K562 (cell line): Measurements from ENCODE around the gene CHAF1A. TPM values are rescaled to one million over a fixed set of nuclear protein-coding genes. Genes with fewer than 3 reads are reported as not detected.
A peak's percentile ranks its signal among the peaks of the same experiment; 100 is the strongest.

Experiments used
- ASH1L ChIP-seq: fragments of 450-650 bp; IDR thresholded peaks from 2 replicates; pipeline ENCODE4 v1.6.1; 2018; ENCODE audit warnings: borderline replicate concordance, mild to moderate bottlenecking, low read depth; ENCODE audit not compliant: partially characterized antibody
- ELF4 ChIP-seq: fragments of 450-650 bp; formaldehyde crosslinking; IDR thresholded peaks from 2 replicates; pipeline ENCODE4 v1.4.0; 2022; ENCODE audit warnings: missing genetic modification characterization
- ESRRA ChIP-seq: fragments of 450-650 bp; IDR thresholded peaks from 2 replicates; pipeline ENCODE4 v1.6.1; 2014; ENCODE audit warnings: low read depth, mild to moderate bottlenecking, moderate library complexity, borderline replicate concordance
- FOXK2 ChIP-seq, 2 experiments: fragments of 450-650 bp; IDR thresholded peaks in 1 of 2; conservative IDR thresholded peaks in 1 of 2; 2 replicates each; pipeline ENCODE4 v1.6.1; 2016; ENCODE audit warnings: low read depth in 2 of 2, mild to moderate bottlenecking in 1 of 2
- FUS ChIP-seq: fragments of 200-400 bp; formaldehyde crosslinking; optimal IDR thresholded peaks from 2 replicates; pipeline ENCODE3; 2017; ENCODE audit warnings: low read depth, low read length
- ILF3 ChIP-seq: fragments of 450-650 bp; IDR thresholded peaks from 2 replicates; pipeline ENCODE4 v1.6.1; 2018; ENCODE audit warnings: antibody characterized with exemption, mild to moderate bottlenecking, moderate library complexity, borderline replicate concordance
- MLX ChIP-seq, 2 experiments: fragments of 450-650 bp in 1 of 2; sonication (generic) in 1 of 2; formaldehyde crosslinking; conservative IDR thresholded peaks; 2 replicates each; pipeline versions ENCODE4 v1.4.0 to v1.8.1; 2020 to 2022; ENCODE audit warnings: mild to moderate bottlenecking in 1 of 2, missing genetic modification reagents in 1 of 2
- NBN ChIP-seq: fragments of 450-650 bp; IDR thresholded peaks from 2 replicates; pipeline ENCODE4 v1.6.1; 2016; ENCODE audit warnings: low read depth, mild to moderate bottlenecking
- SIN3A ChIP-seq, 2 experiments: fragments of 150-350 bp in 1 of 2; IDR thresholded peaks; 2 replicates each; pipeline ENCODE4 v1.6.1; 2011 to 2016; ENCODE audit warnings: borderline replicate concordance in 2 of 2, low read depth in 2 of 2, low read length in 2 of 2, mild to moderate bottlenecking in 2 of 2, moderate library complexity in 2 of 2; ENCODE audit not compliant: control insufficient read depth in 1 of 2
- SMARCA4 ChIP-seq: fragments of 450-650 bp; IDR thresholded peaks from 2 replicates; pipeline ENCODE4 v1.6.1; 2016
- TRIM24 ChIP-seq, 2 experiments: fragments of 450-650 bp; IDR thresholded peaks; 2 replicates each; pipeline ENCODE4 v1.6.1; 2016
- ZKSCAN1 ChIP-seq: fragments of 150-350 bp; IDR thresholded peaks from 2 replicates; pipeline ENCODE4 v1.6.1; 2016; ENCODE audit warnings: low read depth, low read length
- ZNF121 ChIP-seq: sonication (generic); formaldehyde crosslinking; conservative IDR thresholded peaks from 2 replicates; pipeline ENCODE4 v1.8.0; 2022; ENCODE audit warnings: missing genetic modification reagents
- ZNF239 ChIP-seq: fragments of 250-450 bp; sonication (Bioruptor Pico); IDR thresholded peaks from 2 replicates; pipeline ENCODE4 v1.4.0; 2020; ENCODE audit warnings: mild to moderate bottlenecking
- ZNF354B ChIP-seq: fragments of 250-450 bp; sonication (Bioruptor Pico); IDR thresholded peaks from 2 replicates; pipeline ENCODE4 v1.4.0; 2020
- ZNF408 ChIP-seq: fragments of 250-450 bp; sonication (Bioruptor Pico); IDR thresholded peaks from 2 replicates; pipeline ENCODE4 v1.4.0; 2020; ENCODE audit warnings: low read depth, mild to moderate bottlenecking, moderate library complexity
- ZNF764 ChIP-seq: fragments of 250-450 bp; sonication (Bioruptor Pico); IDR thresholded peaks from 2 replicates; pipeline ENCODE4 v1.4.0; 2020; ENCODE audit warnings: low read depth, mild to moderate bottlenecking, moderate library complexity
- polyA plus RNA-seq, 8 experiments: library from polyadenylated mRNA; depleted of rRNA in 4 of 8; stranded (reverse) in 5 of 8; unstranded in 3 of 8; fragments of >200 nt; fragmentation: Nextera tagmentation in 2 of 8; fragmentation: Illumina TruSeq in 1 of 8; extraction: Ambion mirVana in 2 of 8; extraction: Trizol in 1 of 8; gene quantifications; 2 replicates each; pipeline versions ENCODE4 v1.2.1 to v1.2.3, GENCODE V29; 2011 to 2014; ENCODE audit warnings: inconsistent platforms in 1 of 8, missing spikeins in 1 of 8
- total RNA-seq, 7 experiments: library from RNA; depleted of rRNA in 6 of 7; stranded (reverse); fragments of >200 nt in 6 of 7; fragmentation: Illumina TruSeq in 2 of 7; extraction: Trizol in 2 of 7; gene quantifications; 2 replicates each; pipeline versions ENCODE4 v1.2.1 to v1.2.3, GENCODE V29; 2011 to 2021; ENCODE audit warnings: low replicate concordance in 1 of 7
- TF ChIP-seq, protein P1 (sequence below), 2 experiments: fragments of 450-650 bp; conservative IDR thresholded peaks; 2 replicates each; pipeline ENCODE4 v1.6.1; 2017; ENCODE audit warnings: mild to moderate bottlenecking in 2 of 2, moderate library complexity in 2 of 2
- TF ChIP-seq, protein P2 (sequence below): sonication (generic); formaldehyde crosslinking; IDR thresholded peaks from 2 replicates; pipeline ENCODE4 v1.8.0; 2023; ENCODE audit warnings: mild to moderate bottlenecking, missing genetic modification reagents
- TF ChIP-seq, protein P3 (sequence below): fragments of 450-650 bp; IDR thresholded peaks from 2 replicates; pipeline ENCODE4 v1.6.1; 2016; ENCODE audit warnings: missing biosample characterization, missing genetic modification characterization
- TF ChIP-seq, protein P4 (sequence below): sonication (generic); formaldehyde crosslinking; IDR thresholded peaks from 2 replicates; pipeline ENCODE4 v1.8.1; 2023; ENCODE audit warnings: mild to moderate bottlenecking, missing genetic modification reagents

CHAF1A gene
- total and polyA plus RNA-seq, 9 of the 15 experiments (the other 6 are each of a cell fraction or from before 2014, with no cell fraction given): 1.6 to 86.9 (median 45.2) TPM

GRCh38 chr19:4454747-4455718 is 52.6 kb downstream of the CHAF1A start (continued):
- TF ChIP-seq, protein P1, sequence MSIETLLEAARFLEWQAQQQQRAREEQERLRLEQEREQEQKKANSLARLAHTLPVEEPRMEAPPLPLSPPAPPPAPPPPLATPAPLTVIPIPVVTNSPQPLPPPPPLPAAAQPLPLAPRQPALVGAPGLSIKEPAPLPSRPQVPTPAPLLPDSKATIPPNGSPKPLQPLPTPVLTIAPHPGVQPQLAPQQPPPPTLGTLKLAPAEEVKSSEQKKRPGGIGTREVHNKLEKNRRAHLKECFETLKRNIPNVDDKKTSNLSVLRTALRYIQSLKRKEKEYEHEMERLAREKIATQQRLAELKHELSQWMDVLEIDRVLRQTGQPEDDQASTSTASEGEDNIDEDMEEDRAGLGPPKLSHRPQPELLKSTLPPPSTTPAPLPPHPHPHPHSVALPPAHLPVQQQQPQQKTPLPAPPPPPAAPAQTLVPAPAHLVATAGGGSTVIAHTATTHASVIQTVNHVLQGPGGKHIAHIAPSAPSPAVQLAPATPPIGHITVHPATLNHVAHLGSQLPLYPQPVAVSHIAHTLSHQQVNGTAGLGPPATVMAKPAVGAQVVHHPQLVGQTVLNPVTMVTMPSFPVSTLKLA (conservative IDR thresholded peaks at IDR 0.05): peak; percentile 38 to 49; a peak in 2 of 4 replicates
- TF ChIP-seq, protein P2, sequence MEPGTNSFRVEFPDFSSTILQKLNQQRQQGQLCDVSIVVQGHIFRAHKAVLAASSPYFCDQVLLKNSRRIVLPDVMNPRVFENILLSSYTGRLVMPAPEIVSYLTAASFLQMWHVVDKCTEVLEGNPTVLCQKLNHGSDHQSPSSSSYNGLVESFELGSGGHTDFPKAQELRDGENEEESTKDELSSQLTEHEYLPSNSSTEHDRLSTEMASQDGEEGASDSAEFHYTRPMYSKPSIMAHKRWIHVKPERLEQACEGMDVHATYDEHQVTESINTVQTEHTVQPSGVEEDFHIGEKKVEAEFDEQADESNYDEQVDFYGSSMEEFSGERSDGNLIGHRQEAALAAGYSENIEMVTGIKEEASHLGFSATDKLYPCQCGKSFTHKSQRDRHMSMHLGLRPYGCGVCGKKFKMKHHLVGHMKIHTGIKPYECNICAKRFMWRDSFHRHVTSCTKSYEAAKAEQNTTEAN: no peak
- TF ChIP-seq ZNF239 (CRISPR knock-in tag): no peak
- no peak for TF ChIP-seq ZNF764 (CRISPR knock-in tag)
- TF ChIP-seq NBN: no peak
- TF ChIP-seq ZNF408: no peak
- no peak for TF ChIP-seq FOXK2 (conservative IDR thresholded peaks at IDR 0.05 in 1 of 2, IDR thresholded peaks at IDR 0.05 in 1 of 2; ENCODE audit: low read depth in 2 of 2)
- no peak for TF ChIP-seq ASH1L
- peak in 1 of 2 experiments; percentile 44; a peak in 2 of 4 replicates for TF ChIP-seq TRIM24 (IDR thresholded peaks at IDR 0.05)
- TF ChIP-seq, protein P3, sequence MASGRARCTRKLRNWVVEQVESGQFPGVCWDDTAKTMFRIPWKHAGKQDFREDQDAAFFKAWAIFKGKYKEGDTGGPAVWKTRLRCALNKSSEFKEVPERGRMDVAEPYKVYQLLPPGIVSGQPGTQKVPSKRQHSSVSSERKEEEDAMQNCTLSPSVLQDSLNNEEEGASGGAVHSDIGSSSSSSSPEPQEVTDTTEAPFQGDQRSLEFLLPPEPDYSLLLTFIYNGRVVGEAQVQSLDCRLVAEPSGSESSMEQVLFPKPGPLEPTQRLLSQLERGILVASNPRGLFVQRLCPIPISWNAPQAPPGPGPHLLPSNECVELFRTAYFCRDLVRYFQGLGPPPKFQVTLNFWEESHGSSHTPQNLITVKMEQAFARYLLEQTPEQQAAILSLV (tag): no peak
- TF ChIP-seq ESRRA: no peak
- no peak for TF ChIP-seq FUS
- peak; percentile 90 for TF ChIP-seq ZKSCAN1
- TF ChIP-seq SIN3A (IDR thresholded peaks at IDR 0.05; ENCODE audit: borderline replicate concordance in 2 of 2, control insufficient read depth in 1 of 2, low read depth in 2 of 2, low read length in 2 of 2): peak in 1 of 2 experiments; percentile 30; a peak in 1 of 4 replicates
- TF ChIP-seq ILF3: no peak
- no peak for TF ChIP-seq MLX (CRISPR knock-in tag; conservative IDR thresholded peaks at IDR 0.05)
- peak; percentile 81 for TF ChIP-seq SMARCA4
- TF ChIP-seq ZNF121 (CRISPR knock-in tag): no peak
- TF ChIP-seq ELF4 (CRISPR knock-in tag): no peak
- no peak for TF ChIP-seq ZNF354B (CRISPR knock-in tag)
- TF ChIP-seq, protein P4, sequence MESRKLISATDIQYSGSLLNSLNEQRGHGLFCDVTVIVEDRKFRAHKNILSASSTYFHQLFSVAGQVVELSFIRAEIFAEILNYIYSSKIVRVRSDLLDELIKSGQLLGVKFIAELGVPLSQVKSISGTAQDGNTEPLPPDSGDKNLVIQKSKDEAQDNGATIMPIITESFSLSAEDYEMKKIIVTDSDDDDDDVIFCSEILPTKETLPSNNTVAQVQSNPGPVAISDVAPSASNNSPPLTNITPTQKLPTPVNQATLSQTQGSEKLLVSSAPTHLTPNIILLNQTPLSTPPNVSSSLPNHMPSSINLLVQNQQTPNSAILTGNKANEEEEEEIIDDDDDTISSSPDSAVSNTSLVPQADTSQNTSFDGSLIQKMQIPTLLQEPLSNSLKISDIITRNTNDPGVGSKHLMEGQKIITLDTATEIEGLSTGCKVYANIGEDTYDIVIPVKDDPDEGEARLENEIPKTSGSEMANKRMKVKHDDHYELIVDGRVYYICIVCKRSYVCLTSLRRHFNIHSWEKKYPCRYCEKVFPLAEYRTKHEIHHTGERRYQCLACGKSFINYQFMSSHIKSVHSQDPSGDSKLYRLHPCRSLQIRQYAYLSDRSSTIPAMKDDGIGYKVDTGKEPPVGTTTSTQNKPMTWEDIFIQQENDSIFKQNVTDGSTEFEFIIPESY (CRISPR knock-in tag): no peak
